ENCODE data around the gene RNF220.
"Not testable (repeated sequence)": the region's sequence is repeated elsewhere in the genome, so short reads cannot be mapped to it uniquely, and the experiment has no call there.

The RNF220 gene

DNA sequence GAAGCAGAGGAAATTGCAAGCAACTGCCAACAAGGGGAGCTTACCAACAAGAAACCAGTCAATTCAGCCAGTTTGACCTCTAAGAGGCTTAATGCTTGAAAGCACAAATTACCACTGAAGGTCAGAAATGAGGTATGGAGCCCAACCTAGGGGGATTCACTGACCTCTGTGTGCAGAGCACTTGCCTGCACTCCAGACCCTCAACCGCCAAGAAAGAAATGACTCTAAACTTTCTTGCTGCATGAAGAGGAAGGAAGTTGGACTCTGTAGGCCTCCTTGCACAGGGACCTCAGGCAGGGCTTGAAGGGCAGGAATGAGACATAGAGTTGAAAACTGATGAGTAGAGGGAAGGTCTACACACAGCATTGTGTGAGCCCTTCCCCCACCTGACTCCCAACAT is 279.5 kb downstream of the RNF220 start:
- DNase-seq: no peak

DNA sequence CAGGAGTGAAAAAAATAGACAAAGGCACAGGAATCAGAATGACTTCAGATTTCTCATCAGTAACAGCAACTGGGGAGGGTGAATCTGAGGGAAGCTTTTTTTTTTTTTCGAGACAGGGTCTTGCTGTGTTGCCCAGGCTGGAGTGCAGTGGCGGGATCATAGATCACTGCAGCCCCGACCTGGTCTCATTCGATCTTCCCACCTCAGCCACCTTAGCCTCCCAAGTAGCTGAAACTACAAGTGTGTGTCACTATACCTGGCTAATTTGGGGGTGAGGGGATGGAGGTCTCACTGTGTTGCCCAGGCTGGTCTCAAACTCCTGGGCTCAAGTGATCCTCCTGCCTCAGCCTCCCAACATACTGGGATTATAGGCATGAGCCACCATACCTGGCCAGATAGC is 280.2 kb downstream of the RNF220 start:
- DNase-seq: no peak

DNA sequence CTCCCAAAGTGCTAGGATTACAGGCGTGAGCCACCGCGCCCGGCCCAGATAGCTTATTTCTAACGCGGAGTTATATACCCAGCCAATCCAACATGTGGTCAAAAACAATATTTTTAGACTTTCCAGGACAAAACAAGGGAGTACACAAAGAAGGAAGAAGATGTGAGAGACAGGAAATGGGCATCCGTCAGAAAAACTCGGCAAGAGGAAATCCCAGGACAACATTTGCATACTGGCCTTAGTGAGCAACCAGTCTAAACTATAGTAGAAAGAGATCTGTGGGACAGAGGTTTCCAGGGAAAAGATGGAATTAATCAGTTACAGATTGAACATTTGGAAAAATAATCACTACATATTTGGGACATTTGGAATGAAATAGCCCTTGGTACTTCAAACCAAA is 280.8 kb downstream of the RNF220 start:
- no peak for DNase-seq

DNA sequence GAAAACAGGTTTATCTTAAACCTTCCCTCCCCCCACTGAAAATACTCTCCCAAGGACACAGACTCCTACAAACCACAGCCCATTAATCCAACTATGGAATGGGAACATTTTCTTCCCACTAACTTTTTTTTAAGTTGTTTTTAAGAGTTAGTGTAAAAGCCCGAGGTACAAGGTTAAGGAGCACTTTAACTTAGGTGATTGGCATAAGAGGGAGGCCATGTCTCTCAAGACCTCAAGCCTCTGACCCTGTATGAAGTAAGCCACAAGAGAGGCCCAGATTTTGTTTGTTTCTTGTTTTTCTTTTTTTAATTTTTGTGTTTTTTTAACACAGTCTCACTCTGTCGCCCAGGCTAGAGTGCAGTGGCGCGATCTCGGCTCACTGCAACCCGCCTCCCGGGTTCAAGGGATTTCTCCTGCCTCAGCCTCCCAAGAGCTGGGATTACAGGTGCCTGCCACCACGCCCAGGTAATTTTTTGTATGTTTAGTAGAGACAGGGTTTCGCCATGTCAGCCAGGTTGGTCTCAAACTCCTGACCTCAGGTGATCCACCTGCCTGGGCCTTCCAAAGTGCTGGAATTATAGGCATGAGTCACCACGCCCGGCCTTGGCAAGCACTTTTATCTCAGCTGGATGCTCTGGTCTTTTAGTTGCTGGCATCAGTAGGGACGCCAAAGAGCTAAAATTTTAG is 283.8 kb downstream of the RNF220 start:
- no peak for DNase-seq

DNA sequence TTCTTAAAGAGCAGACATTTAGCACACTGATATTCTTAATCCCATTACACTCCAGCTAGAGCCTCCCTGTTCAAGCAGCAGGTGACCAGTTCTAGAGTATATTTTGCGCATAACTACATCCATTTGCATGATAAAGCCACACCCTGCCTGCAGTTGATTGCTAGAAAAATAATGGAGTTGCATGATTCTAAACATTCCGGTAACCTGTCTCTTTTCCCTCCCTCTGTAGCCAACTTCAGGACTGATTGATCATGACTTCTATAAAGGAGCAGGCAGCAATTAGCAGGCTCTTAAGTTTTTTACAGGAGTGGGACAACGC is 284.4 kb downstream of the RNF220 start:
- DNase-seq: no peak

DNA sequence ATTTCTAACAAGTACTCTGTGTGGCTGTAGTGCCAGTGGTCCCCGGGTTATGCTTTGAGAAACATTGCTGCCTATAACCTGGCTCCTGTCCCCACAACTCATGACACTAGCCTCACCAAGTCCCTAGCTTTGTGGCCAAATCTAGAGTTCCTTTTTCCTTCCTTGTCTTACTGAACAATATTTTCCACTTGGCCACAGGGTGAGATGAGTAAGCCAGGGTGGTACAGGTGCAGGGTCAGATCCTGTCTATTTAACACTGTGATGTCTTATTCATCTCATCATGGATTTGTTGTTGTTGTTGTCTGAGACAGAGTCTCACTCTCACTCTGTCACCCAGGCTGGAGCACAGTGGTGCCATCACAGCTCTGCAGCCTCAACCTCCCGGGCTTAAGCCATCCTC is 288.1 kb downstream of the RNF220 start:
- DNase-seq: no peak

DNA sequence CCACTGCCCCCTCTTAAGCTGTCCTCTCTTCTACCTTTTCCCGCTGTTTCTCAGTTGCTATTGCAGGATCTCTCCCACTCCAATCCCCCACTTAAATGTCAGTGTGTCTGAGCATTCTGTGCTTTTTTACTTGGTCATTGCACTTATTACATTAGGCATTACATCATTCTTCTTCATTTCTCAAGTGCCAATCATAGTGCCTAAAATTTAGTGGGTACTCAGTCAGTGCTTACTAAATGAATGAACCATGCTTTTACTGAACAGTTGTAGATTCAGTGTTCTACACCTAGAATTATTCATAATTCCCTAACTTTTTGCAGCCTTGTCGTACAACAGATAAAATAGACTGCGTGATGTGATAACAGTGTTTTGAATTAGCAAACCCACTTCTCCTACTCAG is 288.8 kb downstream of the RNF220 start:
- no peak for DNase-seq

DNA sequence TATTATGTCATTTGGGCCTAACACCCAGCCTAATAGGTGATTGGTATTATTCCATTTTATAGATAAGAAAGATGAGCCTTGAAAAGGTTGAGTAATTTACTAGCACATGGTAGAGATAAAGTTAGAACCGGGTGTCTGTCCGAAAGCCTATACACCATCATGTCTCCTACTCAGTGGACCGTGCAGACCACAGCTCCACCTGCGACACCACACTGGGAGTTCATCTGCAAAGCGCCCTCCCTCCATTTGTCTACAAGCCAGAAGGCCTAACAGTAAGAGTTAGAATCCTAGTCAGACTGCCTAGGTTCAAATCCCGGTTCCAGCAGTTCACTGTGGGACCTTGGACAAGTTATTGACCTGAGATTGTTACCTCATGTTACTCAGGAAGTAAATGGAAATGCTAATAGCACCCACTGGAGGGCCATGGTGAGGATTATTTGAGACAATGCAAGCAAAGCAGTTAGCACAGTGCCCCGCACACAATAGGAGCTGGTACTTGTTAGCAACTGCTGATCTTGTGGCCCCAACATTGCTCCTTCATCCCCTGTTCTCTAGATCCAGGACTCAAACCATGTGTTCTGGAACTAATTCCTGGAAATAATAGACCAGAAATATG is 289.9 kb downstream of the RNF220 start:
- DNase-seq: no peak

DNA sequence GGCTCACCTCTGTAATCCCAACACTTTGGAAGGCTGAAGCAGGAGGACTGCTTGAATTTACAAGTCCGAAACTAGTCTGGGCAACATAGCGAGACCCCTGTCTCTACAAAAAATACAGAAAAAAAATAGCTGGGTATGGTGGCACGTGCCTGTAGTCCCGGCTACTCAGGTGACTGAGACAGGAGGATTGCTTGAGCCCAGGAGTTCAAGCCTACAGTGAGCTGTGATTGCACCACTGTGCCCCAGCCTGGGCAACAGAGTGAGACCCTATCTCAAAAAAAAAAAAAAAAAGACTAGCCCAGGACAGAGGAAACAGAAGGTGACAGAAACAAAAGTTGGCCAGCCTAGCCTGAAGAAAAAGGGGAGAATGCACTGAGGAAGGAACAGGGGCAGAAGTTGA is 290.6 kb downstream of the RNF220 start:
- DNase-seq: no peak

DNA sequence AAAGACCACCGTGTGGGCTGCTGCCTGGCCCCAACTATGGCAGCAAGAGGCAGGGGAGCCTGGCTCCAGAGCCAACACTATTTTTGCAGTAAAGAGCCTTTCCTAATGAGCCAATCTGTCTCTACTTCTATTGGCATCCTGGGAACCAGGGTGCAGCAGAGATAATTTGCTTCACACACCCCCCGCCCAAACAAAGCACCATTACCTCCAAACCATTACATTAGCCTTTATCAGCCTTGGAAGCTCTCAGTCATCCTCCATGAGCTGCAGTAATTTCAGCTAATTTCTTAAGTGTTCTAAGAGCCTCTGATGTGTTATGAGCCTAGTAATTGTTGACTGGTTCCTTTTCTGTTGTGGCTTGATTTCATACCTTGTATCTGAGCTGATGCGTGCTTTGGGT is 291.0 kb downstream of the RNF220 start:
- no peak for DNase-seq

DNA sequence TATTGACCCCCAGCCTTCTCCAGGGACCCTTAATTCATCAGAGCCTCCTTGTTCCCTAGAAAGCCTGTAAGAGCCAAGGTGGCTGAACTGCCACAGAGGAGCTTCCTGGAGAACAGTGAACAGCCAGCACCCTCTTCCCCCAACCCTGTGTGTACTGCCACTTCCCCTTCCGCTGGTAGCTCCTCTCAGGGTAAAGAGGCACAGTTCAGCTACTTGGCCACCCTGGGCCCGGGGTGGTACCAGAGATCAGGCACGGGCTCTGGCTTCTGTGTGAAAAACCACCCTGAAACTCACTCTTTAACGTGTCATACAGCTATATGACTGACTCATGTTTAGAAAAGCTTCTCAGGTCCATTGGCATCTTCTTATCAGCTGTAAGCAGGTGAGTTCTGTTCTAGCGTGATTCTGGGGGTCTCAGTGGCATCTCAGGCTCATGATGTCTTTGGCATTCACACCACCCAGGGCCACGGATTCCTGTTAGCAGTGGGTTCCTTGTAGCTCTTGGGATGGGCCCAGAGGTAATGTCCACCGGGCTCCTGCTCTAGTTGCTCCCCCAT is 291.8 kb downstream of the RNF220 start:
- no peak for DNase-seq

DNA sequence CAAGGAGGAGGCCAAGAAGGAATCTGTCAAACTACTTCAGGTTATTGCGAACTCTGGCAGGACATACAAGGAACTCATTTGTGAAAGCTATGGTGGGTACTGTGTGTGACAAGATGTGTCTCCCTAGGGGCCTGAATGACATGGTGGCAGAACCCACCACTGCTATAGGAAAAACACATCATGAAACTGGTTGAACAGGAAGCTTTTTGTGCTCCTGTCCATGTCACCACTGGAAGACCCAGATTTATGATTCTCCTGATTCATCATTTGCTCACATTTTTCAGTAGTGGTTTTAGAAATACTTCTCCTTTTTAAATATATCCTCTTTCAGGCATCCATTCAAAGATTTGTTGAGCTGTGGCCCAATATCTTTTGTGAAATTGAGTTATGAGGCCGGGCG is 293.1 kb downstream of the RNF220 start:
- DNase-seq: no peak

DNA sequence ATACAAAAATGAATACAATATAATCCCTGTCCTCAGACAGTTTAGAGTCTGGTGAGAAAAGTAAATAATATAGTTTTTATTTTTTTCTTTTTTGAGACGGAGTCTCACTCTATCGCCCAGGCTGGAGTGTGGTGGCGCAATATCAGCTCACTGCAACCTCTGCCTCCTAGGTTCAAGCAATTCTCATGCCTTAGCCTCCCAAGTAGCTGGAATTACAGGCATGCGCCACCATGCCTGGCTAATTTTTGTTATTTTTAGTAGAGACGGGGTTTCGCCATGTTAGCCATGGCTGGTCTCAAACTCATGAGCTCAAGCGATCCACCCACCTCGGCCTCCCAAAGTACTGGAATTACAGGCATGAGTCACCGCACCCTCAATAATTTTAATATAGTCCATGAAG is 294.3 kb downstream of the RNF220 start:
- not testable (repeated sequence) for DNase-seq

DNA sequence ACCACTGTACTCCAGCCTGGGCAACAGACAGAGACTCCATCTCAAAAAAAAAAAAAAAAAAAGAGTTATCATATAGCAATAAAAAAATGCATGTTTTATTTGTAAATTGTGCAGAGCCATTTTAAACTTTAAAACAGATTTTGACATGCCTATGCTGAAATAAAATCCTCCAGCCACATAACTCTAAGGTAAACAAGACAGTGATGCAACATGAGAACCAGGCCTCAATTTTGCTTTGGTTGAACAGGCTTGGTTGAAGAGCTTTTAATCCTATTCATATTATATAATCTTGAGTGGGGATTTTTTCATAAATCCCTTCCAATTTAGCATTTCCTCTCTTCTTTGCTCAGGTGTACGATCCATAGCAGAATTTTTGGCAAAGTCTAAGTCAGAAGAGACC is 295.5 kb downstream of the RNF220 start:
- no peak for DNase-seq

DNA sequence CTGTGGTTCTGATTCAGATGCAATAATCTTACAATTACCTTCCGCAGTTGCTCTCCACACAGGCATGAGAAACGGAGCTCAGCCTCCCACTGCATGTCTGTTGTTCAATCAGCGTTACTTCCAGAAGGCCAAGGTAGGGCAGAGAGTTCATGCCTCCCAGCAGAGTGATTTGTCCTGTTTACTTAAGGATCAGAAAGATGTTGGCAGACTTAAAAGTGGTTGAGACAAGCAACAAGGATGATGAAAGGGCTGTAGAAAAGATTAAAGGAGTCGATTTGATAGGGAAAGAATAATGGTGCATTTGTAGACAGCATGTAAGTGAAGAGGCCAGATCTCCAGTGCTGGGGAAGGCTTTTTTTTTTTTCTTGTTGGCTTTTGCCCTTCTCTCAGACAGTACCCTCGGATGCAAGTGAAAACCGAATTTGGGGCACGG is 296.1 kb downstream of the RNF220 start:
- DNase-seq: no peak

Measured in DMS153 (cell line).